Mesenchymal stem cell (in vitro differentiated cells and primary cell): ENCODE measurements around the gene FXYD7.

ENCODE experiments used
- DNase-seq: peaks from one replicate; pipeline ENCODE4 v3.0.0-alpha.2; 2013
- H2AFZ ChIP-seq: one replicate; pipeline ENCODE4 v1.6.1; 2013; ENCODE audit warnings: low read depth, mild to moderate bottlenecking, control low read depth, inconsistent platforms, low read length, moderate library complexity
- H2AK5ac ChIP-seq: 2 replicates; pipeline ENCODE4 v1.6.1; 2013; ENCODE audit warnings: low read length, moderate library complexity, mild to moderate bottlenecking, inconsistent platforms; ENCODE audit not compliant: severe bottlenecking
- H2BK120ac ChIP-seq: one replicate; pipeline ENCODE4 v1.6.1; 2013; ENCODE audit warnings: low read depth, mild to moderate bottlenecking, inconsistent platforms, low read length, moderate library complexity
- H2BK12ac ChIP-seq, 2 experiments: one replicate each; pipeline ENCODE4 v1.6.1; 2013; ENCODE audit warnings: inconsistent platforms in 2 of 2, low read length in 2 of 2, mild to moderate bottlenecking in 2 of 2, moderate library complexity in 2 of 2, control low read depth in 1 of 2
- H2BK15ac ChIP-seq: one replicate; pipeline ENCODE4 v1.6.1; 2013; ENCODE audit warnings: mild to moderate bottlenecking, low read depth, inconsistent platforms; ENCODE audit not compliant: poor library complexity, severe bottlenecking
- H2BK5ac ChIP-seq: 2 replicates; pipeline ENCODE4 v1.6.1; 2013; ENCODE audit warnings: low read depth, mild to moderate bottlenecking, low read length, control low read depth, inconsistent platforms; ENCODE audit not compliant: poor library complexity, severe bottlenecking
- H3K14ac ChIP-seq, 2 experiments: one replicate each; pipeline ENCODE4 v1.6.1; 2013; ENCODE audit warnings: inconsistent platforms in 2 of 2, low read length in 2 of 2, control low read depth in 1 of 2, mild to moderate bottlenecking in 1 of 2, moderate library complexity in 1 of 2
- H3K18ac ChIP-seq, 2 experiments: one replicate each; pipeline ENCODE4 v1.6.1; 2013; ENCODE audit warnings: inconsistent platforms in 2 of 2, low read length in 2 of 2, control low read depth in 1 of 2, low read depth in 1 of 2, mild to moderate bottlenecking in 1 of 2
- H3K23ac ChIP-seq, 2 experiments: one replicate each; pipeline ENCODE4 v1.6.1; 2013; ENCODE audit warnings: inconsistent platforms in 2 of 2, low read length in 2 of 2, mild to moderate bottlenecking in 2 of 2, moderate library complexity in 2 of 2, control low read depth in 1 of 2
- H3K27ac ChIP-seq: 2 replicates; pipeline ENCODE4 v1.5.1; 2013; ENCODE audit warnings: mild to moderate bottlenecking, moderate library complexity, low read length, control low read depth, inconsistent platforms; ENCODE audit not compliant: poor library complexity, severe bottlenecking
- H3K27me3 ChIP-seq, 2 experiments: 2 replicates each; pipeline versions ENCODE4 v1.6.1 to v1.7.0; 2013; ENCODE audit warnings: low read length in 2 of 2, mild to moderate bottlenecking in 2 of 2, moderate library complexity in 2 of 2, control low read depth in 1 of 2, inconsistent platforms in 1 of 2; ENCODE audit not compliant: control insufficient read depth in 1 of 2, insufficient read depth in 1 of 2
- H3K36me3 ChIP-seq, 2 experiments: 2 replicates each; pipeline versions ENCODE4 v1.6.1 to v1.7.0; 2013; ENCODE audit warnings: low read length in 2 of 2, control low read depth in 1 of 2, inconsistent platforms in 1 of 2, low read depth in 1 of 2, mild to moderate bottlenecking in 1 of 2; ENCODE audit not compliant: insufficient read depth in 2 of 2, control insufficient read depth in 1 of 2
- H3K4ac ChIP-seq, 2 experiments: one replicate each; pipeline ENCODE4 v1.6.1; 2013; ENCODE audit warnings: inconsistent platforms in 2 of 2, low read length in 2 of 2, mild to moderate bottlenecking in 2 of 2, moderate library complexity in 2 of 2, control low read depth in 1 of 2, low read depth in 1 of 2
- H3K4me1 ChIP-seq: 2 replicates; pipeline ENCODE4 v1.6.1; 2013; ENCODE audit warnings: low read depth, low read length, control low read depth; ENCODE audit not compliant: control insufficient read depth, insufficient read depth
- H3K4me2 ChIP-seq: 2 replicates; pipeline ENCODE4 v1.6.1; 2013; ENCODE audit warnings: low read length, mild to moderate bottlenecking, inconsistent platforms; ENCODE audit not compliant: poor library complexity, severe bottlenecking
- H3K4me3 ChIP-seq, 2 experiments: 2 replicates each; pipeline versions ENCODE4 v1.5.1 to v1.7.0; 2013; ENCODE audit warnings: low read length in 2 of 2, mild to moderate bottlenecking in 2 of 2, control low read depth in 1 of 2, low read depth in 1 of 2; ENCODE audit not compliant: insufficient read depth in 1 of 2
- H3K79me1 ChIP-seq: replicated peaks from 2 replicates; pipeline ENCODE4 v1.6.1; 2013; ENCODE audit warnings: mild to moderate bottlenecking, control low read depth, low read length, inconsistent platforms; ENCODE audit not compliant: poor library complexity, severe bottlenecking
- H3K9ac ChIP-seq: 2 replicates; pipeline ENCODE4 v1.7.0; 2013; ENCODE audit warnings: mild to moderate bottlenecking, low read length, moderate library complexity
- H3K9me3 ChIP-seq: 2 replicates; pipeline ENCODE4 v1.7.0; 2013; ENCODE audit warnings: mild to moderate bottlenecking, low read length; ENCODE audit not compliant: control insufficient read depth
- H4K8ac ChIP-seq: one replicate; pipeline ENCODE4 v1.6.1; 2013; ENCODE audit warnings: inconsistent platforms, mild to moderate bottlenecking, low read length, moderate library complexity
- H4K91ac ChIP-seq: one replicate; pipeline ENCODE4 v1.6.1; 2013; ENCODE audit warnings: mild to moderate bottlenecking, low read length, inconsistent platforms
- WGBS: methylation state at CpG from one replicate; pipeline ENCODE4 v1.1.7; 2013; ENCODE audit warnings: mixed read lengths; 5-methylcytosine and 5-hydroxymethylcytosine counted together

The FXYD7 gene

GRCh38 chr19:35116072-35116801 lies 26.8 kb upstream of the FXYD7 start:
- H2BK15ac ChIP-seq = no peak overlapping the region
- H3K4me3 ChIP-seq = no peak overlapping the region
- 77% methylated on average over 12 of the region's 13 CpGs for WGBS
- H3K4ac ChIP-seq = no peak overlapping the region
- no peak overlapping the region for H3K4me2 ChIP-seq
- H3K27ac ChIP-seq = no peak overlapping the region
- no peak for DNase-seq
- H2AK5ac ChIP-seq = no peak overlapping the region
- H4K91ac ChIP-seq = no peak overlapping the region
- H2BK5ac ChIP-seq = no peak overlapping the region
- H3K9ac ChIP-seq = no peak overlapping the region
- H3K9me3 ChIP-seq = no peaks in the 10 kb centered on the region
- H3K23ac ChIP-seq = no peak overlapping the region
- no peak overlapping the region for H4K8ac ChIP-seq
- H3K4me1 ChIP-seq = no peaks in the 10 kb centered on the region
- H3K18ac ChIP-seq = no peak overlapping the region
- no peak overlapping the region for H3K14ac ChIP-seq
- H3K79me1 ChIP-seq = no peaks in the 10 kb centered on the region
- no peak overlapping the region for H2AFZ ChIP-seq
- peaks cover 6 to 24% of the 10 kb centered on the region in 2 experiments for H3K27me3 ChIP-seq
- H2BK12ac ChIP-seq = no peak overlapping the region
- no peaks in the 10 kb centered on the region for H3K36me3 ChIP-seq
- no peak overlapping the region for H2BK120ac ChIP-seq

GRCh38 chr19:35117116-35117515 lies 25.9 kb upstream of the FXYD7 start:
- H3K79me1 ChIP-seq = no peaks in the 10 kb centered on the region
- H3K18ac ChIP-seq = no peak overlapping the region
- H3K23ac ChIP-seq = no peak overlapping the region
- H2BK15ac ChIP-seq = no peak overlapping the region
- no peak overlapping the region for H3K27ac ChIP-seq
- 72% methylated on average over 8 of the region's 8 CpGs for WGBS
- H3K4me3 ChIP-seq = no peak overlapping the region
- no peak overlapping the region for H4K8ac ChIP-seq
- H3K4me2 ChIP-seq = no peak overlapping the region
- no peak overlapping the region for H3K9ac ChIP-seq
- DNase-seq = no peak
- H2BK120ac ChIP-seq = no peak overlapping the region
- H4K91ac ChIP-seq = no peak overlapping the region
- no peak overlapping the region for H2AK5ac ChIP-seq
- no peaks in the 10 kb centered on the region for H3K9me3 ChIP-seq
- no peak overlapping the region for H2BK5ac ChIP-seq
- H3K4me1 ChIP-seq = no peaks in the 10 kb centered on the region
- no peak overlapping the region for H2BK12ac ChIP-seq
- no peak overlapping the region for H2AFZ ChIP-seq
- H3K4ac ChIP-seq = no peak overlapping the region
- no peaks in the 10 kb centered on the region for H3K36me3 ChIP-seq
- H3K14ac ChIP-seq = no peak overlapping the region
- H3K27me3 ChIP-seq = peaks cover 6 to 24% of the 10 kb centered on the region in 2 experiments

- Histone ChIP-seq H2BK5ac (no peak overlapping the region), H3K36me3 (no peaks in the 10 kb centered on the region), H3K14ac (no peak overlapping the region), H3K4me2 (no peak overlapping the region), H3K9ac (no peak overlapping the region), H4K91ac (no peak overlapping the region), H2AK5ac (no peak overlapping the region), H3K4me1 (peaks cover 2% of the 10 kb centered on the region), H3K4ac (no peak overlapping the region), H3K9me3 (no peaks in the 10 kb centered on the region), H3K4me3 (no peak overlapping the region), H2BK15ac (no peak overlapping the region), H3K27ac (no peak overlapping the region), H3K27me3 (peaks cover 6 to 24% of the 10 kb centered on the region in 2 experiments), H2BK12ac (no peak overlapping the region), H4K8ac (no peak overlapping the region), H2BK120ac (no peak overlapping the region), H2AFZ (no peak overlapping the region), H3K23ac (no peak overlapping the region), H3K79me1 (no peaks in the 10 kb centered on the region), H3K18ac (no peak overlapping the region)
- no peak for DNase-seq
- 83% methylated on average over 11 of the region's 11 CpGs for WGBS
Measured at GRCh38 chr19:35117799-35118198, 25.3 kb upstream of the FXYD7 start.

GRCh38 chr19:35118268-35119020 lies 24.6 kb upstream of the FXYD7 start:
- no peak overlapping the region for H2AK5ac ChIP-seq
- H3K79me1 ChIP-seq = no peaks in the 10 kb centered on the region
- no peak for DNase-seq
- H3K9ac ChIP-seq = no peak overlapping the region
- no peak overlapping the region for H3K4me2 ChIP-seq
- no peak overlapping the region for H4K91ac ChIP-seq
- H3K9me3 ChIP-seq = no peaks in the 10 kb centered on the region
- H3K4me3 ChIP-seq = no peak overlapping the region
- no peak overlapping the region for H2BK15ac ChIP-seq
- no peak overlapping the region for H3K14ac ChIP-seq
- H2BK5ac ChIP-seq = no peak overlapping the region
- H3K23ac ChIP-seq = no peak overlapping the region
- no peak overlapping the region for H2AFZ ChIP-seq
- WGBS = 87% methylated on average over 9 of the region's 13 CpGs
- no peak overlapping the region for H3K4ac ChIP-seq
- H3K36me3 ChIP-seq = no peaks in the 10 kb centered on the region
- no peak overlapping the region for H2BK12ac ChIP-seq
- no peak overlapping the region for H2BK120ac ChIP-seq
- peaks cover 3% of the 10 kb centered on the region for H3K4me1 ChIP-seq
- H3K18ac ChIP-seq = no peak overlapping the region
- H3K27me3 ChIP-seq = peaks cover 6 to 20% of the 10 kb centered on the region in 2 experiments
- H3K27ac ChIP-seq = no peak overlapping the region
- H4K8ac ChIP-seq = no peak overlapping the region
